Esophagus squamous epithelium (tissue), 5 donors: ENCODE results near the gene APP. TPM values are rescaled to one million over a fixed set of nuclear protein-coding genes. Genes with fewer than 3 reads are reported as not detected.

ENCODE experiments used
- DNase-seq: peaks from one replicate; lab custom pipeline; 2025; lab: John Stamatoyannopoulos, UW
- H3K27ac ChIP-seq, 4 donors: fragments of 200-600 bp; sonication (generic); one replicate each; pipeline ENCODE4 v1.5.1; 2016 to 2019; ENCODE audit warnings: mild to moderate bottlenecking in 1 of 4
- H3K27me3 ChIP-seq, 4 donors: fragments of 200-600 bp; sonication (generic); 1 replicate in 3 of 4; 2 replicates in 1 of 4; pipeline versions ENCODE4 v1.5.1 to v1.6.0; 2017 to 2021; ENCODE audit warnings: antibody characterized with exemption in 1 of 4
- H3K36me3 ChIP-seq, 3 donors: fragments of 200-600 bp; sonication (generic); one replicate each; pipeline ENCODE4 v1.5.1; 2016 to 2019
- H3K4me1 ChIP-seq, 3 donors: fragments of 200-600 bp; sonication (generic); one replicate each; pipeline ENCODE4 v1.5.1; 2017 to 2019
- H3K4me3 ChIP-seq, 4 donors: fragments of 200-600 bp; sonication (generic); 1 replicate in 3 of 4; 2 replicates in 1 of 4; pipeline ENCODE4 v1.5.1; 2016 to 2019; ENCODE audit warnings: mild to moderate bottlenecking in 2 of 4, moderate library complexity in 1 of 4
- H3K9me3 ChIP-seq, 3 donors: fragments of 200-600 bp; sonication (generic); one replicate each; pipeline ENCODE4 v1.5.1; 2016 to 2019
- CTCF ChIP-seq, 6 experiments: fragments of 450-650 bp in 4 of 6; fragments of 200-600 bp in 2 of 6; sonication (generic) in 2 of 6; IDR thresholded peaks; one replicate each; pipeline ENCODE4 v1.5.1; 2016 to 2019; ENCODE audit warnings: antibody characterized with exemption in 6 of 6, mild to moderate bottlenecking in 4 of 6, moderate library complexity in 4 of 6
- POLR2A ChIP-seq, 4 donors: fragments of 450-650 bp; IDR thresholded peaks; one replicate each; pipeline ENCODE4 v1.6.1; 2017; ENCODE audit warnings: antibody characterized with exemption in 4 of 4, mild to moderate bottlenecking in 4 of 4, moderate library complexity in 3 of 4
- WGBS, 2 donors: methylation state at CpG; one replicate each; pipeline ENCODE4 v1.1.5; 2018; 5-methylcytosine and 5-hydroxymethylcytosine counted together
- intact Hi-C: fragments of 100-400 bp; cut with DNase I; formaldehyde crosslinking; loops from one replicate; pipeline ENCODE4 v1.15.0; 2022
- total RNA-seq, 4 donors: library from RNA; depleted of rRNA; stranded (reverse); fragments of >200 nt; gene quantifications; one replicate each; pipeline ENCODE4 v1.1.0, GENCODE V29; 2016
- donor health status: DM: yes; HTN: yes; CAD: no.

The APP gene
- total RNA-seq, 4 donors from 2014 or later, result 58.2 to 277 (median 183) TPM

- no peaks in the 10 kb centered on the region for H3K9me3 ChIP-seq
- peaks cover 0 to 23% (median 0%) of the 10 kb centered on the region in 3 donors for H3K36me3 ChIP-seq
- DNase-seq, result no peak
- H3K27ac ChIP-seq, result no peak overlapping the region
- H3K4me3 ChIP-seq, result no peak overlapping the region
- 75 to 79% methylated on average over 4 of the region's 4 CpGs for WGBS, 2 donors
- TF ChIP-seq POLR2A (IDR thresholded peaks at IDR 0.05) (no peak), CTCF (IDR thresholded peaks at IDR 0.05) (no peak)
- H3K4me1 ChIP-seq, result peaks cover 0 to 20% (median 0%) of the 10 kb centered on the region in 3 donors
- H3K27me3 ChIP-seq, result no peaks in the 10 kb centered on the region
- intact Hi-C loops, result no loop called here
Measured at GRCh38 chr21:26003404-26003803, 167.2 kb downstream of the APP start.

GRCh38 chr21:26001356-26001755 lies 169.2 kb downstream of the APP start:
- no peaks in the 10 kb centered on the region for H3K9me3 ChIP-seq
- 96% methylated on average over 5 of the region's 5 CpGs for WGBS, 2 donors
- TF ChIP-seq POLR2A (IDR thresholded peaks at IDR 0.05) (no peak), CTCF (IDR thresholded peaks at IDR 0.05) (no peak)
- intact Hi-C loops, result no loop called here
- peaks cover 0 to 41% (median 0%) of the 10 kb centered on the region in 3 donors for H3K36me3 ChIP-seq
- no peak for DNase-seq
- H3K4me1 ChIP-seq, result peaks cover 0 to 16% (median 3%) of the 10 kb centered on the region in 3 donors
- no peaks in the 10 kb centered on the region for H3K27me3 ChIP-seq
- no peak overlapping the region for H3K27ac ChIP-seq
- H3K4me3 ChIP-seq, result no peak overlapping the region

- no peak overlapping the region for H3K27ac ChIP-seq
Measured at GRCh38 chr21:25999921-26000582, 170.5 kb downstream of the APP start.

GRCh38 chr21:25997788-25998611 lies 172.6 kb downstream of the APP start:
- 45 to 57% methylated on average over 4 of the region's 4 CpGs for WGBS, 2 donors
- intact Hi-C loops, result no loop called here
- H3K36me3 ChIP-seq, result peaks cover 0 to 42% (median 0%) of the 10 kb centered on the region in 3 donors

More at GRCh38 chr21:25999921-26000582, 170.5 kb downstream of the APP start:
- intact Hi-C loops, result no loop called here
- WGBS, 2 donors, result 68 to 82% methylated on average over 19 of the region's 19 CpGs
- Histone ChIP-seq H3K4me1 (peaks cover 0 to 16% (median 3%) of the 10 kb centered on the region in 3 donors), H3K9me3 (no peaks in the 10 kb centered on the region), H3K4me3 (no peak overlapping the region), H3K27me3 (no peaks in the 10 kb centered on the region), H3K36me3 (peaks cover 0 to 38% (median 0%) of the 10 kb centered on the region in 3 donors)
- no peak for DNase-seq
- no peak for TF ChIP-seq POLR2A (IDR thresholded peaks at IDR 0.05)
- no peak for TF ChIP-seq CTCF (IDR thresholded peaks at IDR 0.05)

More at GRCh38 chr21:25997788-25998611, 172.6 kb downstream of the APP start:
- no peak for DNase-seq
- peaks cover 0 to 16% (median 3%) of the 10 kb centered on the region in 3 donors for H3K4me1 ChIP-seq
- no peak overlapping the region for H3K27ac ChIP-seq
- no peaks in the 10 kb centered on the region for H3K27me3 ChIP-seq
- no peak overlapping the region for H3K4me3 ChIP-seq
- no peaks in the 10 kb centered on the region for H3K9me3 ChIP-seq
- TF ChIP-seq POLR2A (IDR thresholded peaks at IDR 0.05) (no peak), CTCF (IDR thresholded peaks at IDR 0.05) (no peak)
